ENCODE measurements around the gene CSF1R.

The CSF1R gene

GRCh38 chr5:150069672-150070627 lies 16.4 kb downstream of the CSF1R start:
- DNase-seq (ENCODE audit: low read depth): no peak

DNA sequence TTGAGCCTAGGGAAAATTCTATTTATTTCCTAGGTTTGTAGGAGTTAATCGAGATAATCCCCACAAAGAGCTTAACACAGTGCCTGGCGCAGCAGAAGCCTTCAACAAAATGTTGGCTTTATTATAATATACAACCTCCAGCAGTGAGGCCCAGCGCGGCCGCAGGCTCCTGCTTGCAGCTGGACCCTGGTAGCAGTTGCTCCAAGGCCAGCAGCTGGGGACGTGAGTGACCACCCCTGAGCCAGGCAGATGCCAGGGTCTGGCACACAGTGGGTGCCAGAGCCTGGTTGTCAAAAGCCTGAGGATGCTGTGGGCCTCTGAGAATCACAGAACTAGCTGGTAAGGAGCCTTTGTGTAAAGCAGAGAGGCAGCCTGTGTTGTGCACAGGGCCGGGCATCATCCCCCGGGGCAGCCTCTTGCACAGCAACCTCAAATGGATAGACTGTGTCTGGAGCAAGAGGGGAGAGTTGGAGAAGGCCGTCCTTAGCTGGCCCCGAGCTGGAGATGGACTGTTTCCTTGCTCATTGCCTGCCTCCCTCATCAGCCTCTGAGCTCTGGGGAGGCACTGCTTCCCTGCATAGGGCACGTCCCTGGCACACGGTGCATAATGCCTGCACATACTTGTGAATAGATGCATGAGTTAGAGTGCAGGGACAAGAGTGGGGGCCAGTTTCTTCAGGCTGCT lies 17.3 kb downstream of the CSF1R start:
- no peak for DNase-seq (ENCODE audit: low read depth)

DNA sequence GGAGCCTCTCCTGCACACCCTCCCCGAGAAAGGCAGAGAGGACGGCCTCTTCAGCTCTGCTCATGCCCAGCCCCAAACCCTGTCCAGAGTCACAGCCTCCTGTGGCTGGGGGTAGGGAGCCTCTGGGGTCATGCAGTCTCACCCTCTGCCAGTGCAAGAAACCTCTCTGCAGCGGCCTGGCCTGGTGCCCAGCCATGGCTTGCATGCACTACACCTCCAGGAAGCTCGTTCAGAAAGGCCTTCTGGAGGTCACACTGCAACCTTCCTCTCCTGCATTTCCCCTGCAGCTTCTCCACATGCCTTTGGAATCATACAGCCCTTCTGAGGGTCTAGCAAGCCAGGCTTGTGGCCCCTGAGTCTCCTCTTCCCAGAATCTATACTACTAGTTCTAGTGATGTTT lies 17.9 kb downstream of the CSF1R start:
- peak; percentile 40 for DNase-seq (ENCODE audit: low read depth)

GRCh38 chr5:150068071-150068470 lies 18.3 kb downstream of the CSF1R start:
- DNase-seq (ENCODE audit: low read depth): no peak

GRCh38 chr5:150067405-150067960 lies 18.9 kb downstream of the CSF1R start:
- DNase-seq (ENCODE audit: low read depth): no peak

- peak; percentile 88 for DNase-seq (ENCODE audit: low read depth)
Observed at GRCh38 chr5:150066901-150067396, 19.4 kb downstream of the CSF1R start.

- no peak for DNase-seq (ENCODE audit: low read depth)
Observed at GRCh38 chr5:150066436-150066835, 19.9 kb downstream of the CSF1R start.

DNA sequence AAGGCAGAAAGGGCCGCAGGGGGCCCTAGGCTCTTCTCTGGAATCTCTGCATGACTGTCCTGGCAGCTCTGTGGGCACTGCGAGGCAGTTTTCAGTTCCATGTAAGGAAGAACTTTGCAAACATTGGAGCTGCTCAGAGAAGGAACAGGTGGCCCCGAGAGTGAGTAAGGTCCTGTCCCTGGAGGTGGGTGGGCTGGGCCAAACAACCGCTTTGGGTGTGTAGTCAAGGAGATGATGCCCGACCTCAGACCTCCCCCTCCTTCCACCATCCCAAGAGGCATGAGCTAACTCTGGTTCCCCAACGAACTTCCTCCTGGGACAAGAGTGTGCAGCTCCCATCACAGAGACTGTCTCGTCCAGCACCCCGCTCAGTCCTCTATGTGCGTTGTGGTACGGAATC lies 20.5 kb downstream of the CSF1R start:
- DNase-seq (ENCODE audit: low read depth): peak; percentile 18

DNA sequence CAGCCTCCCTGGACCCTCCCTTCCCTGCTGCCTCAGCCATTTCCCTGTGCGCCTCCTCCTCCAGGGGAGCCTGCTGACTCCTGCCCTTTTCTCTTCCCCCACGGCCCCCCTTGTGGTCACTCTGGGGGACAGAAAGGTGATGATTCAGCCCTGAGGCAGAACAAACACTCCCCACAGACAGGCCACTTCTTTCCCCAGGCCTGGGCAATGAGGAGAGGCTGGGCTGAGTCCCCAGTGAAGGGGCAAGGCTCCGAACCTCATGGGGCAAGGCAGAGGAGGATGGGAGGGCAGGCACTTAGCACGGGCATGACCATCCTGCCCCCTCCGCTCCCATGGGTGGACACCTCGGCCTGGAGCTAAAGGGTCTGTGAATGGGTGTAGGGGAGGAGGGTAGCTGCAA lies 21.0 kb downstream of the CSF1R start:
- DNase-seq (ENCODE audit: low read depth): peak; percentile 78

- no peak for DNase-seq (ENCODE audit: low read depth)
Observed at GRCh38 chr5:150064681-150065220, 21.6 kb downstream of the CSF1R start.

DNA sequence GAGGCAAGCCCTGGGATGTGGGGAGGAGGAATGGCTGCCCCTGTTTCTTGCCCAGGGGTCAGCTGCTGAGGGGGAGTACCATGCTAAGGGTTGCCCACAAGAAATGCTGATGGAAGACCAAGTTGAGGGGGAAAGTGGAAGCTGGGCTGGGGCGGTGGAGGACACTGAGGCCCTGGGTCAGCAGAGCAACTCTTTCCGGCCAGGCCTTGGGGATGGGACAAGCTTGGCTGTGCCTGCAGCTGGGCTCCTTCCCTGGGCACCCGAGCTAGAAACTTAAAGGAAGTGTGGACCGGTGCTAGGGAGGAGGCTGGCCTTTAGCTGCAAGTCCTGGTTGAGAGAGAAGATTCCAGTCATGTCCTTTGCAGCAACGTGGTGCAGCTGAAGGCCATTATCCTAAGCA lies 22.7 kb downstream of the CSF1R start:
- no peak for DNase-seq (ENCODE audit: low read depth)

DNA sequence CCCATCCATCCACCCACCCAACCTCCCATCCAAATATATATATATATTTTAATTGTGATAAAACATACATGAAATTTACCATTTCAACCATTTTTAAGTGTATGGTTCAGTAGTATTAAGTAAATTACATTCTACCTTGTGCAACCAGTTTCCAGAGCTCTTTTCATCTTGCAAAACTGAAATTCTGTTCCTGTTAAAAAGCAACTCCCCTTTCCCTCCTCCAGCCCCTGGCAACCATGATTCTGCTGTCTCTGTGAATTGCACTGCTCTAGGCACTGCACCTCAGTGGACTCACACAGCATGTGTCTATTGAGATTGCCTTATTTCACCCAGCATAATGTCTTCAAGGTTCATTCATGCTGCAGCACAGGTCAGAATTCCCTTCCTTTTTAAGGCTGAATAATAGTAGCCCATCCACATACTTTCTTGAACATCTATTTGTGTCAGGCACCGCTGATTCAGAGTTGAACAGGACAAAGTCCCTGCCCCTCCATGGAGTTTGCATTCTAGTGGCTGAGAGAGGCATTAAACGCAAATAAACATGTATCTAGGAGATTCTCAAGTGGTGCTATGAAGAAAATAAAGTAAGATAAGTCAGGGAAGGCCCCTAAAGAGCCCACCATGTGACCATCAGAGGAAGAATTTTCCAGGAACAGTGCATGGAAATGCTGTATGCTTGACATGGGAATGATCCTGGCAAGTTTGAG lies 24.0 kb downstream of the CSF1R start:
- peak; percentile 26 for DNase-seq (ENCODE audit: low read depth)

GRCh38 chr5:150061538-150061995 lies 24.8 kb downstream of the CSF1R start:
- no peak for DNase-seq (ENCODE audit: low read depth)

GRCh38 chr5:150060471-150060870 lies 25.9 kb downstream of the CSF1R start:
- DNase-seq (ENCODE audit: low read depth): no peak

DNA sequence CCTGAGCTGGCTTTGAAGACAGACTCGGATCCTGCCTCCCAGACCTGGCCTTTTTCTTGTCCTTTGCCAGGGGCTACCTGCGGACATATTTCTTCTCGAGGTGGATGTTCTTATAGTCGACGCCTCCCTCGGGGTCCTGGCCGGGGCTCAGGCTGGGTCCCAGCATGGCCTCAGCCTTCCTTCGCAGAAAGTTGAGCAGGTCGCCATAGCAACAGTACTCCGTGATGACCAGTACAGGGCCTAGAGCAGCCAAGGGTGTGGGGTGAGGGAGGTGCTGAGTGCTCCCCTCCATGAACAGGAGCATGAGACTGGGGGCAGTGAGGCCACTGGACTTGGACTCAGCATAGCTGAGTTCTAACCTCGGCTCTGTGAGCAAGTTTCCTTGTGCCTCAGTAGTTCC lies 26.7 kb downstream of the CSF1R start:
- DNase-seq (ENCODE audit: low read depth): no peak

DNA sequence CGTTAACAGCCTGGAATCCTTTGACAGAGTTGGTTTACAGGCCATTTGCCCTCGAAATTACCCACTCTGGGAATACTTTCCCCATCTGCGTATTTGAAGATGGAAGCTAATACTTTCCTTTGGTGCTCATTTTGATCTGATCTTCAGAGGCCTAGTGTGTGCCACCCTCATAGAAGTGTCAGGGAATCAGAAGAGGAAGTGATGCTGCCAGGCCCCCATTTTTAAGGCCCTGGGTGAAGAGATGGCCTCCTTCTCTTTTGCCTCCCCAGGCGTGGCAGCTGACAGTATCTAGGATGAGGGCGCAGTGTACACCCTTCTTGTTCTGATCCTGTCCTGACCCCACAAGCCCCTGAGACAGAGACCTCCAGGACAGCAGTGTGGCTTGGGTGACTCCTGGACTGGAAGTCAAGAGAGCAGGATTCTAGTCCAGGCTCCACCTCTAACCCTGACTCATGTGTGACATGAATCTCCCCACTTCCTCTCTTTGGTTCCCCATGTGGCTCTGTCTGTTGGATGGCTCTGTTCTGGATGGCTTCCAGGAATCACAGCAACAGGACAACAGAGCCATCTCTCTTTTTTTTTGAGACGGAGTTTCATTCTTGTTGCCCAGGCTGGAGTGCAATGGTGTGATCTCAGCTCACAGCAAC lies 27.8 kb downstream of the CSF1R start:
- peak; percentile 59 for DNase-seq (ENCODE audit: low read depth)

GRCh38 chr5:150057996-150058395 lies 28.4 kb downstream of the CSF1R start:
- DNase-seq (ENCODE audit: low read depth): no peak

GRCh38 chr5:150057511-150057910 lies 28.8 kb downstream of the CSF1R start:
- DNase-seq (ENCODE audit: low read depth): no peak

- no peak for DNase-seq (ENCODE audit: low read depth)
Observed at GRCh38 chr5:150057052-150057451, 29.3 kb downstream of the CSF1R start.

DNA sequence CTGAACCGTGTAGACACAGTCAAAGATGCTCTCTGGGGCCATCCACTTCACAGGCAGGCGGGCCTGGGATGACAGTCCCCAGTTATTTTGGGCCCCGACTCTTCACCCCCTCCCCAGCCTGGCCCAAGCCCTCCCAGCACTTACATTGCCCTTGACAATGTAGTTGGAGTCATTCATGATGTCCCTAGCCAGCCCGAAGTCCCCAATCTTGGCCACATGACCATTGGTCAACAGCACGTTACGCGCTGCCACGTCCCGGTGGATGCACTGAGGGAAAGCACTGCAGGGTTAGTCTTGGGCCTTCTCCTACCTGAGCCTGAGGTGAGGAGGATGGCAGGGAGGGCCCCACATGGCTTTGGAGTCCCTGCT lies 30.3 kb downstream of the CSF1R start:
- no peak for DNase-seq (ENCODE audit: low read depth)

DNA sequence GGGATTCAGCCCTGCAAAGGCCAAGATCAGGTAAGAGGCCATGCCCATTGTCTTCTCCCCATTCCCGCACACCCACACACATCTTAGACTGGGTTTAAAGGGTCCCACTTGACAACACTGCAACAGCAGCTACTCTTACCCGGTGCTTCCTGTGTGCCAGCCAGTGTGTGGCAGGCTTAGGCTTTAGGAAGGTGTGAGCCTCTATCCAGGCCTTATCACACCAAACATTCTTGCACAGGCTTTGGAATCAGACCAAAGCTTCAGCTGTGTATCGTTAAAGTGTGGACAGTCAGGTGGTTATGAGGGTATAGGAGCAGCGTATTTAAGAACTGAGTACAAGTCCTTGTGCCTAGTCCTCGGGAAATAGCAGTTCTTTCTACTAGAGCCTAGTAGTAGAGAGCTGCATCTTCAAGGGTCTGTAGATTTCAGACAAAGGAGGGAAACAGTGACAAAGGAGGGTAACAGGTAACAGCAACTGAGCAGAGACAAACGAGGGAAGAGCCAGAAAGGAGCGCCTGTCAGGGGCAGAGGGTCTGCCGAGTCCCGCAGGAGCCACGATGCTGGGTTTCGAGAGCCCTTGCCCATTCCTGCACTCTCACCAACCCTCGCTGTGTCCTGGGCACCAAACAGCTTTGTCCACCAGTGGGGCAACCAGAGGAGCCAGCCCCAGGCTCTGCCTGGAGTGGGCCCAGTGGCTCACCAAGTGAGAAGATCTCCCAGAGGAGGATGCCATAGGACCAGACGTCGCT lies 30.9 kb downstream of the CSF1R start:
- DNase-seq (ENCODE audit: low read depth): no peak
